BE2C (cell line): ENCODE results near the gene CHRNA4.

Experiments
- DNase-seq: peaks from one replicate; pipeline ENCODE4 v3.0.0-alpha.2; 2020
- H3K27me3 ChIP-seq: fragments of 250-450 bp; sonication (Bioruptor Pico); 2 replicates; pipeline ENCODE4 v1.5.1; 2020; ENCODE audit warnings: mild to moderate bottlenecking
- H3K36me3 ChIP-seq: fragments of 250-450 bp; sonication (Bioruptor Pico); 2 replicates; pipeline ENCODE4 v1.5.1; 2020; ENCODE audit warnings: mild to moderate bottlenecking
- H3K4me1 ChIP-seq: fragments of 250-450 bp; sonication (Bioruptor Pico); 2 replicates; pipeline ENCODE4 v1.5.1; 2020
- H3K4me3 ChIP-seq: 2 replicates; pipeline ENCODE4 v1.5.1; 2011; ENCODE audit warnings: low read depth, low read length
- H3K9me3 ChIP-seq: fragments of 250-450 bp; sonication (Bioruptor Pico); 2 replicates; pipeline ENCODE4 v1.5.1; 2020
- CTCF ChIP-seq: IDR thresholded peaks from 2 replicates; pipeline ENCODE4 v1.5.1; 2012; ENCODE audit warnings: mild to moderate bottlenecking, low read depth, low read length

The CHRNA4 gene

GRCh38 chr20:63322146-63322932, 38.8 kb downstream of the CHRNA4 start:
- Histone ChIP-seq H3K4me1 (no peaks in the 10 kb centered on the region), H3K27me3 (peaks cover 25% of the 10 kb centered on the region), H3K4me3 (no peak overlapping the region), H3K9me3 (no peaks in the 10 kb centered on the region), H3K36me3 (no peaks in the 10 kb centered on the region)
- TF ChIP-seq CTCF, result no peak
- DNase-seq, result peak; percentile 8

DNA sequence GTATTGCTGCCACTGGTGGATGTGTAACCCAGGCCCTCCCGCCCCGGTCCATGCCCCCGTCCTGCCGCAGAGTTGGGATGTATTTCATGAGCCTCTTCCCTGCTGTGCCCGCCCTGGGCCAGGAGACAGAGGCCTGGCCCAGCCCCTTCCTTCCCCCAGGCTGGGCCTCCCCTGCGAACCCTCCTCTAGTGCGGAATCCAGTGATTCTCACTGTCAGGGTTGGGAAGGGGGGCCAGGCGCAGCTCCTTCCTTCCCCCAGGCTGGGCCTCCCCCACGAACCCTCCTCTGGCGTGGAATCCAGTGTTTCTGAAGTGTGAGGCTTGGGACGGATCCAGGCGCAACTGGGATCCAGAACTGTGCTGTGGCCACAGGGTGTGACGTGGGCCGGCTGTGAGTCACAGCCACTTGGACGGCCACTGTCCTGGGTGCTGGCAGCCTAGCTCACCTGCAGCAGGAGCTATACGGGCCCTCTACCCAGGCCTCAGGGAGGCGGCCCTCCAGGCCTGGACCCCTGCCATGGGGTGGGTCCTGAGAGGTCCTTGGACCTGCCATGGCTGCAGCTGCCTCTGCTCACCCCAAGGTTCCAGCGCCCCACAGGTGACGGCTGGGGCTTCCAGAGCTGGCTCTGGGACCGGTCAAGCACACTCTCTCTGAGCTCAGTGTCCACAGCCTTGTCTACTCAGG, 39.9 kb downstream of the CHRNA4 start:
- Histone ChIP-seq H3K9me3 (no peaks in the 10 kb centered on the region), H3K4me1 (no peaks in the 10 kb centered on the region), H3K36me3 (no peaks in the 10 kb centered on the region), H3K27me3 (peaks cover 25% of the 10 kb centered on the region), H3K4me3 (no peak overlapping the region)
- DNase-seq, result peak; percentile 7
- no peak for TF ChIP-seq CTCF

GRCh38 chr20:63320616-63321147, 40.5 kb downstream of the CHRNA4 start:
- Histone ChIP-seq H3K4me1 (no peaks in the 10 kb centered on the region), H3K9me3 (no peaks in the 10 kb centered on the region), H3K4me3 (no peak overlapping the region), H3K27me3 (peaks cover 25% of the 10 kb centered on the region), H3K36me3 (no peaks in the 10 kb centered on the region)
- TF ChIP-seq CTCF, result no peak
- DNase-seq, result no peak

- Histone ChIP-seq H3K27me3 (peaks cover 25% of the 10 kb centered on the region), H3K36me3 (no peaks in the 10 kb centered on the region), H3K4me1 (no peaks in the 10 kb centered on the region), H3K9me3 (no peaks in the 10 kb centered on the region), H3K4me3 (no peak overlapping the region)
- DNase-seq, result peak; percentile 7
- TF ChIP-seq CTCF, result no peak
Observed at GRCh38 chr20:63320041-63320511, 41.1 kb downstream of the CHRNA4 start.

DNA sequence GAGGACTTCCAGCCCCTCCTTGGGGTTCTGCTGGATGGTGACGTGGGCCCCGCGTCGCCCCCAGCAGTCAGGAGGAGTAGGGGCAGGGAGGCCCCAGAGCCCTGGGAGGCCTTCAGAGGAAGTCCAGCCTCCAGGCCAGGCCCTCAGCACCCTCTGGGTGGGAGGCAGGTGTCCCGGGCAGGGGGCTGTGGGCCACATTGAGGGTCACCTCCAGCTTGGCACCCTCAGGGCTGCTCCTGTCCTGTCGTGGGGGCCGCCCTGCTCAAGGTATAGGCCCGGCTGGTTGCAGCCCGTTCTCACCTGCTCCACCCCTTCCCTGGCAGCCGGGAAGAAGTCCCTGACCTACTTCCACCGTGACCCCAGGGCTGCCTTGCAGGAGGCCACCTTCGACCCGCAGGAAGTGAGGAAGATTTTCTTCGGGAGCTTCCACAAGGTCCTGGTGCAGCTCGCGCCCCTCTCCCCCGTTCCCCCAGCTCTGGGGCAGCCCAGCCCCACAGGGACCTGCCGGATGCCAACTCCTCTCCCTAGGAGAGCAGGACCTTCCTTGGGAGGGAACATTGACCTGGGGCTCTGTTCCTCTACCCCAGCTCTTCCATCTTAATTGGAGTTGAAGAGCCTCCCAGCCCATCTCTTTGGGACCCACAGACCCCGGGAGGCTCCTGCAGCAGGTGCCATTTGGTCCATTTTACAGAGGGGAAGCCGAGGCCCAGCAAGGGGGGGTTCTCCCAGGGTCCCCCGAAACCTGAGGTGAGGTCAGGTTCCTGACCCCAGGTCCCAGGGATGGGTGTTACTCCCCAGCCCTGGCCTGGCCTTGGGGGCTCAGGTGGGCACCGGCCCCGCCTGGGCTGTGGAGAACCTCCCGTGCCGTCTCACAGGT, 41.7 kb downstream of the CHRNA4 start:
- H3K4me3 ChIP-seq, result no peak overlapping the region
- peaks cover 20% of the 10 kb centered on the region for H3K27me3 ChIP-seq
- no peaks in the 10 kb centered on the region for H3K36me3 ChIP-seq
- TF ChIP-seq CTCF, result no peak
- peak; percentile 4 for DNase-seq
- no peaks in the 10 kb centered on the region for H3K9me3 ChIP-seq
- H3K4me1 ChIP-seq, result no peaks in the 10 kb centered on the region
